T47D (cell line): ENCODE measurements around the gene ASCC1.
A peak's percentile ranks its signal among the peaks of the same experiment; 100 is the strongest.

Source experiments
- DNase-seq, 2 experiments: peaks; one replicate each; pipeline versions ENCODE4 v3.0.0 to v3.0.0-alpha.2; 2011 to 2012; ENCODE audit warnings: low read depth in 1 of 2, low spot score in 1 of 2
- JUND ChIP-seq: IDR thresholded peaks from 2 replicates; pipeline ENCODE4 v1.6.1; 2012; ENCODE audit warnings: low read depth
- in situ Hi-C: cut with HindIII; loops from 2 replicates; pipeline ENCODE4 v1.10.0; 2016; ENCODE audit warnings: low sequenced_read_pairs, low pct_unique_long_range_greater_than_20kb

ASCC1 gene

GRCh38 chr10:72215611-72216549 is at the start of gene ASCC1, which contains the start of gene ANAPC16:
Gene ASCC1, minus strand, starts transcription at chr10:72216276. Its CDS starts 2,978 bp downstream, at chr10:72213298.
Gene ANAPC16, plus strand, starts transcription at chr10:72216012. Its CDS starts 7,903 bp downstream, at chr10:72223915.
- peak; percentile 26 to 90 for DNase-seq
- no peak for TF ChIP-seq JUND
- in situ Hi-C loops, result no loop called here

GRCh38 chr10:72265508-72265907 is 49.4 kb upstream of the ASCC1 start:
- DNase-seq, result no peak
- in situ Hi-C loops, result no loop called here
- no peak for TF ChIP-seq JUND

- in situ Hi-C loops, result no loop called here
- no peak for DNase-seq
Observed at GRCh38 chr10:72264536-72264935, 48.5 kb upstream of the ASCC1 start.

GRCh38 chr10:72263613-72264241 is 47.7 kb upstream of the ASCC1 start:
- no peak for TF ChIP-seq JUND
- in situ Hi-C loops, result no loop called here
- peak in 1 of 2 experiments; percentile 53 for DNase-seq

More at GRCh38 chr10:72264536-72264935, 48.5 kb upstream of the ASCC1 start:
- TF ChIP-seq JUND, result no peak

- no peak for DNase-seq
- no peak for TF ChIP-seq JUND
- in situ Hi-C loops, result no loop called here
Observed at GRCh38 chr10:72261784-72262404, 45.8 kb upstream of the ASCC1 start.

GRCh38 chr10:72260976-72261783 is 45.1 kb upstream of the ASCC1 start:
- no peak for TF ChIP-seq JUND
- DNase-seq, result no peak
- in situ Hi-C loops, result no loop called here

- peak in 1 of 2 experiments; percentile 67 for DNase-seq
- in situ Hi-C loops, result no loop called here
- TF ChIP-seq JUND, result no peak
Observed at GRCh38 chr10:72260239-72260975, 44.3 kb upstream of the ASCC1 start.

GRCh38 chr10:72259491-72260238 is 43.6 kb upstream of the ASCC1 start:
- in situ Hi-C loops, result no loop called here
- no peak for DNase-seq
- no peak for TF ChIP-seq JUND

- TF ChIP-seq JUND, result no peak
- no peak for DNase-seq
- in situ Hi-C loops, result no loop called here
Observed at GRCh38 chr10:72258617-72259016, 42.5 kb upstream of the ASCC1 start.

GRCh38 chr10:72257051-72257892 is 41.2 kb upstream of the ASCC1 start:
- in situ Hi-C loops, result no loop called here
- DNase-seq, result no peak
- no peak for TF ChIP-seq JUND
